Transverse colon (tissue), 4 donors: Measurements from ENCODE around the gene LIN7B. TPM values are rescaled to one million over a fixed set of nuclear protein-coding genes. Genes with fewer than 3 reads are reported as not detected.

Experiments
- DNase-seq: peaks from one replicate; pipeline ENCODE4 v3.0.0-alpha.2; 2019
- H3K27ac ChIP-seq, 4 donors: fragments of 200-600 bp; sonication (generic); 2 replicates each; pipeline ENCODE4 v1.5.1; 2016 to 2018; ENCODE audit warnings: inconsistent platforms in 4 of 4
- H3K27me3 ChIP-seq: fragments of 200-600 bp; sonication (generic); 2 replicates; pipeline ENCODE4 v1.5.1; 2017; ENCODE audit warnings: inconsistent platforms
- H3K36me3 ChIP-seq, 4 donors: fragments of 200-600 bp; sonication (generic); 2 replicates each; pipeline ENCODE4 v1.5.1; 2017 to 2019; ENCODE audit warnings: inconsistent platforms in 4 of 4
- H3K4me1 ChIP-seq, 4 donors: fragments of 200-600 bp; sonication (generic); 2 replicates each; pipeline ENCODE4 v1.5.1; 2017 to 2020; ENCODE audit warnings: inconsistent platforms in 4 of 4
- H3K4me3 ChIP-seq, 4 donors: fragments of 200-600 bp; sonication (generic); 1 replicate in 1 of 4; 2 replicates in 3 of 4; pipeline versions ENCODE4 v1.5.1 to v1.6.1; 2017 to 2019; ENCODE audit warnings: inconsistent platforms in 4 of 4
- H3K9me3 ChIP-seq, 2 donors: fragments of 200-600 bp; sonication (generic); 2 replicates each; pipeline ENCODE4 v1.5.1; 2017 to 2019; ENCODE audit warnings: inconsistent platforms in 2 of 2
- EP300 ChIP-seq: sonication (generic); formaldehyde crosslinking; IDR thresholded peaks from one replicate; pipeline ENCODE4 v1.6.1; 2017; ENCODE audit warnings: antibody characterized with exemption, low read depth
- POLR2A ChIP-seq: fragments of 450-650 bp; IDR thresholded peaks from one replicate; pipeline ENCODE4 v1.6.1; 2016; ENCODE audit warnings: antibody characterized with exemption, mild to moderate bottlenecking, moderate library complexity
- POLR2AphosphoS5 ChIP-seq, 3 donors: sonication (generic); formaldehyde crosslinking; IDR thresholded peaks; one replicate each; pipeline ENCODE4 v1.6.1; 2016; ENCODE audit warnings: antibody characterized with exemption in 3 of 3
- WGBS, 2 donors: methylation state at CpG; one replicate each; pipeline ENCODE4 v1.1.5; 2018; ENCODE audit warnings: low coverage in 1 of 2; 5-methylcytosine and 5-hydroxymethylcytosine counted together
- in situ Hi-C, 4 donors: fragments of 200-750 bp; cut with MboI; loops; one replicate each; pipeline versions ENCODE4 v1.15.0 to v1.15.1; 2017; ENCODE audit warnings: low sequenced_read_pairs in 3 of 4, low pct_ligation_motif_present in 1 of 4, low pct_unique_long_range_greater_than_20kb in 1 of 4
- intact Hi-C: fragments of 100-400 bp; cut with DNase I; formaldehyde crosslinking; loops from one replicate; pipeline ENCODE4 v1.15.1; 2023; ENCODE audit warnings: low total_unique reads
- total RNA-seq, 4 donors: library from RNA; depleted of rRNA; stranded (reverse); fragments of >200 nt; gene quantifications; one replicate each; pipeline ENCODE4 v1.1.0, GENCODE V29; 2016
- TF ChIP-seq, protein P1 (sequence below), 5 experiments: fragments of 200-600 bp in 3 of 5; fragments of 450-650 bp in 2 of 5; sonication (generic) in 3 of 5; IDR thresholded peaks; 1 replicate in 2 of 5; 2 replicates in 3 of 5; pipeline ENCODE4 v1.5.1; 2016 to 2017; ENCODE audit warnings: antibody characterized with exemption in 5 of 5, inconsistent platforms in 3 of 5, mild to moderate bottlenecking in 2 of 5, moderate library complexity in 1 of 5

LIN7B gene
- total RNA-seq, 4 donors from 2014 or later, result 14.2 to 92.8 (median 39.8) TPM

DNA sequence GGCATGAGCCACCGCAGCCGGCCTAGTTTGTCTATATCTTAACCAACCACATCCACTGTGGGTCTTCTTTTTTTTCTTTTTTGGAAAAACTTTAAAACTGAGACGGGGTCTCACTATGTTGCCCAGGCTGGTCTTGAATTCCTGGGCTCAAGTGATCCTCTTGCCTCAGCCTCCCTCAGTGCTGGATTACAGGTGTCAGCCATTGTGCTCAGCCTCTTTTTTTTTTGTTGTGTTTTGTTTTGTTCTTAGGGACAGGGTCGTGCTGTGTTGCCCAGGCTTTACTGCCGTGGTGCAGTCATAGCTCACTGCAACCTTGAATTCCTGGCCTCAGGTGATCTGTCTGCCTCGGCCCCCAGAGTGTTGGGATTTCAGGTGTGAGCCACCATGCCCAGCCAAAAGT is 21.5 kb upstream of the LIN7B start:
- no peaks in the 10 kb centered on the region for H3K27me3 ChIP-seq
- peaks cover 0 to 49% (median 22%) of the 10 kb centered on the region in 4 donors for H3K36me3 ChIP-seq
- 89 to 100% methylated on average over 2 to 6 of the region's 6 CpGs for WGBS, 2 donors
- in situ Hi-C loops, result loop anchor here (5.0 to 25.0 kb wide), 4 partner anchors 52 to 130 kb away; no protein-coding TSS in a partner anchor
- H3K27ac ChIP-seq, result no peak overlapping the region
- no peaks in the 10 kb centered on the region for H3K9me3 ChIP-seq
- TF ChIP-seq POLR2A (no peak), POLR2AphosphoS5 (IDR thresholded peaks at IDR 0.05) (no peak), EP300 (no peak)
- TF ChIP-seq, protein P1, sequence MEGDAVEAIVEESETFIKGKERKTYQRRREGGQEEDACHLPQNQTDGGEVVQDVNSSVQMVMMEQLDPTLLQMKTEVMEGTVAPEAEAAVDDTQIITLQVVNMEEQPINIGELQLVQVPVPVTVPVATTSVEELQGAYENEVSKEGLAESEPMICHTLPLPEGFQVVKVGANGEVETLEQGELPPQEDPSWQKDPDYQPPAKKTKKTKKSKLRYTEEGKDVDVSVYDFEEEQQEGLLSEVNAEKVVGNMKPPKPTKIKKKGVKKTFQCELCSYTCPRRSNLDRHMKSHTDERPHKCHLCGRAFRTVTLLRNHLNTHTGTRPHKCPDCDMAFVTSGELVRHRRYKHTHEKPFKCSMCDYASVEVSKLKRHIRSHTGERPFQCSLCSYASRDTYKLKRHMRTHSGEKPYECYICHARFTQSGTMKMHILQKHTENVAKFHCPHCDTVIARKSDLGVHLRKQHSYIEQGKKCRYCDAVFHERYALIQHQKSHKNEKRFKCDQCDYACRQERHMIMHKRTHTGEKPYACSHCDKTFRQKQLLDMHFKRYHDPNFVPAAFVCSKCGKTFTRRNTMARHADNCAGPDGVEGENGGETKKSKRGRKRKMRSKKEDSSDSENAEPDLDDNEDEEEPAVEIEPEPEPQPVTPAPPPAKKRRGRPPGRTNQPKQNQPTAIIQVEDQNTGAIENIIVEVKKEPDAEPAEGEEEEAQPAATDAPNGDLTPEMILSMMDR (IDR thresholded peaks at IDR 0.05), result no peak
- intact Hi-C loops, result no loop called here
- peaks cover 0 to 4% (median under 1%) of the 10 kb centered on the region in 4 donors for H3K4me1 ChIP-seq
- DNase-seq, result no peak
- no peak overlapping the region for H3K4me3 ChIP-seq

DNA sequence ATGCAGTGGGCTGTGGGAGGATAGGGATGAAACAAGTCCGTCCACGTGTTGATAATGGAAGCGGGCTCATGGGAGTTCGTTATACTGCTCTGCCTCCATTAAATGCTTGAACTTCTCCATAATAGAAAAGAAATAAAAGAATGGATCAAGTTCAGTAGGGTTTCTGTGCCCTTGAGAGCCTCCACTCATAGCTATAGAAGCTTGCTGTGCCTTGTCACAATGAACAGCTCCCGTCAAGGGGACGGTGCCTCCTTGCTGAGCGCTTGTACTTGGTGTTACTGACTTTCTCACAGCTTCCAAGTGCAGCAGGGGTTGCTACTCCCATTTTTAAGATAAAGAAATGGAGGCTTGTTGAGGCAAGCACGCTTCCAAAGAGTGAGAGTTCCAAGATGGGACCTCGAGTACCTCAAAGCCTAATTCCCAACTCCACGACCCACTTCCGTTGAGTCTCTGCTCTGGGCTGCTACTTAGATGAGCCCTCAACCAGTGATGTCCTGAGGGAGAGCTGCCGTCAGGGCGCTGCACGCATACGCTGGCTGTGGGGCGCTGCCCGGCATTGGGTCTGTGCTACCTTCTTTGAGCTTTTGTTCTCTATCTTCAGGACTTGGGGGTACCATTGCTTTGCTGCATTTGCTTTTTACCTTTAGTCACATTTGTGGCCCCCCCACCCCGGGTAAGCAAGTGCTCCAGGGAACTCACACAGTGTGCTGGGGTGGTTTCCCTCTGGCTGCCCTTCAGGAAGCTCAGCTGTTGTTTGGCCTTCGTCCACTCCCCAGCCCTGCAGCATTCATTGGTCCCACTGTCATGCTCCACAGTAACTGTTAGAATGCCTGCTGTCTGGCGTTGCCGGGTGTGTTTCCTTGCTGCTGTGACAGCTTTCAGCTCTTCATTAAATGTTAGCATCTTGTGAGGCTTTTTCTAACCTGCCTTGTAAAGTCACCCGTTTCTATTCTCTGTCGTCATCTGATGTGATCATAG is 19.4 kb upstream of the LIN7B start:
- no peak overlapping the region for H3K27ac ChIP-seq
- H3K27me3 ChIP-seq, result no peaks in the 10 kb centered on the region
- DNase-seq, result no peak
- H3K4me1 ChIP-seq, result peaks cover 0 to 3% (median 0%) of the 10 kb centered on the region in 4 donors
- in situ Hi-C loops (loop anchor here (5.0 to 25.0 kb wide), 4 partner anchors 50 to 128 kb away; no protein-coding TSS in a partner anchor), intact Hi-C loops (loop anchor here (5.0 kb wide), 2 partner anchors 53 to 108 kb away; no protein-coding TSS in a partner anchor)
- H3K36me3 ChIP-seq, result peaks cover 0 to 59% (median 29%) of the 10 kb centered on the region in 4 donors
- H3K9me3 ChIP-seq, result no peaks in the 10 kb centered on the region
- TF ChIP-seq EP300 (no peak), POLR2AphosphoS5 (IDR thresholded peaks at IDR 0.05) (no peak), POLR2A (no peak)
- TF ChIP-seq, protein P1 (IDR thresholded peaks at IDR 0.05), result no peak
- H3K4me3 ChIP-seq, result no peak overlapping the region
- WGBS, 2 donors, result 79 to 83% methylated on average over 14 to 23 of the region's 23 CpGs

DNA sequence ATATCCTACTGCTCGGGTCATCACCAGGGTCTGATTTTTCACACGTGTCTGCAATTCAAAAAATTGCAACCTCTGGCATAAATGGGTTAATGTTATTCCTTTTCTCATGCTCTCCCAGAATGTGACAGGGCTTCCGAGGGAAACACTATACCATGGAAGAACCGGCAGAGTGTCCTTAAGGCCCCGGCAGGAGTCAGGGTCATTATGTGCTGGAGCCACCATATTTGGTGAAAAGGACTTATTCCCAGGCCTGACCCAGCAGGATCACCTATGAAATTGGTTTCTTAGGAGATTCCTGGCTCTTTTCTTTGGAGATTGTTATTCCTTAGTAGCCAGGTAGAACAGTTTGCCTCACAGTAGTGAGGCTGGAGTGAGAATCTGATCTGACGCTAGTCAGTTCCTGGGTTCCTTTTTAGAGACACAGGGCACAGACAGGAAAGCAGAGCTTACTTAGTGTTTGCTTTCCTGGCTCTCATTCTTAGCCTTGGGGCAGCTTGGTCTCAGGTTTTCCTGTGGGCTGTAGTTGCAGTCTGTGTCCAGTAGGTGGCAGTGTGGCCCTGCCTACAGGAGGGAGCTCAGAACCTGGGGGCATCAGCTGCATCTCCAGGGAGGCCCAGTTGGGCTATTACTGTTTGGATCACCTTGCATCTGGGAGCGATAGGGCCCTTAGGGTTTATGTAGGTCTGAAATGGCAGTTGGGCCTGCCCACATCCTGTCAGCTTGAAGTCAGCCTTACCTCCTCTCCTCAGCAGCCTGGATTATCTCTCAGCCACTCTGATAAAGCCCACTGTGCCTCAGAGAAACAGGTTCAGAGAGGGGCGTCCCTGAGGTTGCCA is 16.5 kb upstream of the LIN7B start:
- H3K4me3 ChIP-seq, result no peak overlapping the region
- peak; percentile 77 for DNase-seq
- H3K36me3 ChIP-seq, result peaks cover 0 to 57% (median 24%) of the 10 kb centered on the region in 4 donors
- H3K9me3 ChIP-seq, result no peaks in the 10 kb centered on the region
- TF ChIP-seq POLR2AphosphoS5 (IDR thresholded peaks at IDR 0.05) (peak in 1 of 3 donors; percentile 9), EP300 (no peak), POLR2A (no peak)
- TF ChIP-seq, protein P1 (IDR thresholded peaks at IDR 0.05), result peak; percentile 96 to 100 (median 99)
- H3K27me3 ChIP-seq, result no peaks in the 10 kb centered on the region
- peaks cover 0 to 3% (median 0%) of the 10 kb centered on the region in 4 donors for H3K4me1 ChIP-seq
- H3K27ac ChIP-seq, result no peak overlapping the region
- 47 to 52% methylated on average over 3 to 8 of the region's 8 CpGs for WGBS, 2 donors
- intact Hi-C loops (loop anchor here (5.0 kb wide), 2 partner anchors 50 to 105 kb away; no protein-coding TSS in a partner anchor), in situ Hi-C loops (loop anchor here (10.0 to 25.0 kb wide), 3 partner anchors 47 to 115 kb away; no protein-coding TSS in a partner anchor)
